ENCODE data around the gene MCM9.

The MCM9 gene

DNA sequence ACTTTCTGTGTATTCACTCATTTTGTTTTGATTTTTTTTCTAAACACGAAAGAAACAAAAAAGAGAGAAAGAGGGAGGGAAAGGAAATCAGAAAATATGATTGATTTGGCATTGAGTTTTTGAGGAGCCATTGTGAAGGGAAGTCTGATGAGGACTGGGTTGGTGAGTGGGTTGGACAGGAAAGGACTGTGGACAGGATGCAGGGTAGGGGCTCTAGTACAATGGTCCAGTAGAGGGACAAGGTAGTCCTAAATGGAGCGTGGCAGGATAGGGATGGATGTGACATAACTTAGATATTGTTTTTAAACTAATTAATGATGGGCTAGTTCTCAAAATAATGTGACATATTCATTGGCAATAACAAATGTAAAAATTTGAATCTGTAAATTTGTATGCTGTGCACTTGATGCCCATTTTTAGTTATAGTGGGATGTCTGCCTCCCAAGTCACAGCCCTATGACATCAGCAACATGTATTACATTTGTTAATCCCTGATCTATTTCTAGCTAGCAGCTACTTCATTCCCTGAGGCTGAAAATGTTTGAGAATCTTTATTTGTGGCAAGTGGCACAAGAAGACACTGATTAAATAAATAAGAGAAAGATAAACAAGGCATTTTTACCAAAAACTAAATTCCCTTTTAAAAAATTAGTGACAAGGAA lies 105.0 kb downstream of the MCM9 start:
- Histone ChIP-seq H2AFZ (ENCODE audit: low read length) (no peak overlapping the region), H3K9me3 (replicated peaks in 1 of 2; ENCODE audit: control insufficient read depth in 2 of 2, insufficient read depth in 1 of 2, low read depth in 1 of 2, low read length in 2 of 2) (no peaks in the 10 kb centered on the region), H3K36me3 (replicated peaks in 1 of 2; ENCODE audit: control insufficient read depth in 2 of 2, insufficient read depth in 2 of 2, low read length in 2 of 2) (peaks cover 4 to 42% of the 10 kb centered on the region in 2 donors), H3K18ac (ENCODE audit: low read length) (no peak overlapping the region), H3K4me3 (ENCODE audit: low read length in 2 of 2) (no peak overlapping the region), H2BK5ac (ENCODE audit: low read length) (no peak overlapping the region), H2BK12ac (ENCODE audit: low read length) (no peak overlapping the region), H4K8ac (ENCODE audit: low read depth, low read length) (no peak overlapping the region), H3K4ac (ENCODE audit: low read length) (no peak overlapping the region), H3K27me3 (ENCODE audit: control insufficient read depth in 3 of 3, insufficient read depth in 3 of 3, low read depth in 1 of 3, low read length in 3 of 3) (no peaks in the 10 kb centered on the region), H2BK15ac (ENCODE audit: low read length) (no peak overlapping the region), H2BK120ac (ENCODE audit: low read depth, low read length) (no peak overlapping the region), H3K79me1 (ENCODE audit: low read depth, low read length) (no peaks in the 10 kb centered on the region), H4K91ac (ENCODE audit: low read depth, low read length, poor library complexity) (no peak overlapping the region), H3K9ac (ENCODE audit: low read depth, low read length, poor library complexity) (no peak overlapping the region), H3K23ac (ENCODE audit: low read depth, low read length, poor library complexity) (no peak overlapping the region), H3K4me2 (ENCODE audit: insufficient read depth, low read length, poor library complexity, severe bottlenecking) (no peak overlapping the region), H3K4me1 (ENCODE audit: control insufficient read depth in 2 of 2, insufficient read depth in 1 of 2, low read depth in 1 of 2, low read length in 2 of 2) (peaks cover 0 to 2% of the 10 kb centered on the region in 2 donors), H3K14ac (ENCODE audit: low read length) (no peak overlapping the region), H2AK5ac (ENCODE audit: low read depth, low read length) (no peak overlapping the region), H3K27ac (replicated peaks; ENCODE audit: low read length) (no peak overlapping the region)
- no peak for DNase-seq (ENCODE audit: low spot score)
- no CpG with 5 or more reads among the region's 2 CpGs for WGBS, 2 donors (ENCODE audit: extremely low coverage in 2 of 2, insufficient read length in 2 of 2, insufficient replicate concordance in 1 of 2)

GRCh38 chr6:118826096-118826495 lies 108.9 kb downstream of the MCM9 start:
- no CpG with 5 or more reads among the region's 4 CpGs for WGBS, 2 donors (ENCODE audit: extremely low coverage in 2 of 2, insufficient read length in 2 of 2, insufficient replicate concordance in 1 of 2)
- Histone ChIP-seq H3K4ac (ENCODE audit: low read length) (no peak overlapping the region), H3K4me1 (ENCODE audit: control insufficient read depth in 2 of 2, insufficient read depth in 1 of 2, low read depth in 1 of 2, low read length in 2 of 2) (peaks cover 0 to 2% of the 10 kb centered on the region in 2 donors), H3K14ac (ENCODE audit: low read length) (no peak overlapping the region), H3K4me3 (ENCODE audit: low read length in 2 of 2) (no peak overlapping the region), H3K18ac (ENCODE audit: low read length) (no peak overlapping the region), H2BK120ac (ENCODE audit: low read depth, low read length) (no peak overlapping the region), H2BK15ac (ENCODE audit: low read length) (no peak overlapping the region), H3K23ac (ENCODE audit: low read depth, low read length, poor library complexity) (no peak overlapping the region), H3K4me2 (ENCODE audit: insufficient read depth, low read length, poor library complexity, severe bottlenecking) (no peak overlapping the region), H3K27me3 (ENCODE audit: control insufficient read depth in 3 of 3, insufficient read depth in 3 of 3, low read depth in 1 of 3, low read length in 3 of 3) (no peaks in the 10 kb centered on the region), H3K9ac (ENCODE audit: low read depth, low read length, poor library complexity) (no peak overlapping the region), H3K27ac (replicated peaks; ENCODE audit: low read length) (no peak overlapping the region), H2BK12ac (ENCODE audit: low read length) (no peak overlapping the region), H3K79me1 (ENCODE audit: low read depth, low read length) (peaks cover 1% of the 10 kb centered on the region), H2AK5ac (ENCODE audit: low read depth, low read length) (no peak overlapping the region), H3K36me3 (replicated peaks in 1 of 2; ENCODE audit: control insufficient read depth in 2 of 2, insufficient read depth in 2 of 2, low read length in 2 of 2) (peaks cover 9 to 70% of the 10 kb centered on the region in 2 donors), H2BK5ac (ENCODE audit: low read length) (no peak overlapping the region), H3K9me3 (replicated peaks in 1 of 2; ENCODE audit: control insufficient read depth in 2 of 2, insufficient read depth in 1 of 2, low read depth in 1 of 2, low read length in 2 of 2) (no peaks in the 10 kb centered on the region), H2AFZ (ENCODE audit: low read length) (no peak overlapping the region), H4K91ac (ENCODE audit: low read depth, low read length, poor library complexity) (no peak overlapping the region), H4K8ac (ENCODE audit: low read depth, low read length) (no peak overlapping the region)
- DNase-seq (ENCODE audit: low spot score), result no peak

GRCh38 chr6:118825661-118826060 lies 109.3 kb downstream of the MCM9 start:
- H2BK5ac ChIP-seq (ENCODE audit: low read length), result no peak overlapping the region
- no peak overlapping the region for H3K4ac ChIP-seq (ENCODE audit: low read length)
- peaks cover 9 to 70% of the 10 kb centered on the region in 2 donors for H3K36me3 ChIP-seq (replicated peaks in 1 of 2; ENCODE audit: control insufficient read depth in 2 of 2, insufficient read depth in 2 of 2, low read length in 2 of 2)
- no peak overlapping the region for H3K9ac ChIP-seq (ENCODE audit: low read depth, low read length, poor library complexity)
- no peak overlapping the region for H2AK5ac ChIP-seq (ENCODE audit: low read depth, low read length)
- no peak overlapping the region for H2AFZ ChIP-seq (ENCODE audit: low read length)
- H3K9me3 ChIP-seq (replicated peaks in 1 of 2; ENCODE audit: control insufficient read depth in 2 of 2, insufficient read depth in 1 of 2, low read depth in 1 of 2, low read length in 2 of 2), result no peaks in the 10 kb centered on the region
- no peak overlapping the region for H3K18ac ChIP-seq (ENCODE audit: low read length)
- no peak overlapping the region for H3K23ac ChIP-seq (ENCODE audit: low read depth, low read length, poor library complexity)
- no peaks in the 10 kb centered on the region for H3K27me3 ChIP-seq (ENCODE audit: control insufficient read depth in 3 of 3, insufficient read depth in 3 of 3, low read depth in 1 of 3, low read length in 3 of 3)
- peaks cover 0 to 2% of the 10 kb centered on the region in 2 donors for H3K4me1 ChIP-seq (ENCODE audit: control insufficient read depth in 2 of 2, insufficient read depth in 1 of 2, low read depth in 1 of 2, low read length in 2 of 2)
- WGBS, 2 donors (ENCODE audit: extremely low coverage in 2 of 2, insufficient read length in 2 of 2, insufficient replicate concordance in 1 of 2), result no CpG with 5 or more reads among the region's 4 CpGs
- H2BK15ac ChIP-seq (ENCODE audit: low read length), result no peak overlapping the region
- H3K14ac ChIP-seq (ENCODE audit: low read length), result no peak overlapping the region
- H3K79me1 ChIP-seq (ENCODE audit: low read depth, low read length), result peaks cover 1% of the 10 kb centered on the region
- no peak overlapping the region for H2BK12ac ChIP-seq (ENCODE audit: low read length)
- no peak overlapping the region for H4K8ac ChIP-seq (ENCODE audit: low read depth, low read length)
- H2BK120ac ChIP-seq (ENCODE audit: low read depth, low read length), result no peak overlapping the region
- no peak overlapping the region for H3K4me3 ChIP-seq (ENCODE audit: low read length in 2 of 2)
- H3K27ac ChIP-seq (replicated peaks; ENCODE audit: low read length), result no peak overlapping the region
- no peak overlapping the region for H4K91ac ChIP-seq (ENCODE audit: low read depth, low read length, poor library complexity)
- H3K4me2 ChIP-seq (ENCODE audit: insufficient read depth, low read length, poor library complexity, severe bottlenecking), result no peak overlapping the region
- no peak for DNase-seq (ENCODE audit: low spot score)

DNA sequence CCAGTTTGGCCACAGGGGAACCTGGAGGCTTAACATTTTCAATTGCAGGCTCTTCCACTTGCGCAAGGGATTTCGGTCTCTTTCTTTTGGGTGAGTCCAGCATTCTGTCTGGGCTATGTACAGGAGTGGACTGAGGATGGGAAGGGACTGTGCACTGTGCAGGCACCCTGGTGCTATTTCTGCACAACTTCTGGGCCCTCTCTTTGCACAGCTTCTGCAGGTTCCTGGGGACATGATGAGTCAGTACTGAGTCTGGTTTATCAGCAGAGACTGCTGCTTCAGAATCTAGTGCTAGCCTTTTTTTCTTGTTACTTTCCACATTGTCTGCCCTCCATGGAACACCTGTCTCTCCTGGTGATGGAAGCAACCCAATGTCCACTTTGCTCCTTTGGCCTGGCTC lies 119.5 kb downstream of the MCM9 start:
- H2BK15ac ChIP-seq (ENCODE audit: low read length), result no peak overlapping the region
- H4K91ac ChIP-seq (ENCODE audit: low read depth, low read length, poor library complexity), result no peak overlapping the region
- H3K27ac ChIP-seq (replicated peaks; ENCODE audit: low read length), result no peak overlapping the region
- H3K4me3 ChIP-seq (ENCODE audit: low read length in 2 of 2), result no peak overlapping the region
- no peak overlapping the region for H3K18ac ChIP-seq (ENCODE audit: low read length)
- no peak overlapping the region for H2AK5ac ChIP-seq (ENCODE audit: low read depth, low read length)
- H3K79me1 ChIP-seq (ENCODE audit: low read depth, low read length), result no peaks in the 10 kb centered on the region
- H3K27me3 ChIP-seq (ENCODE audit: control insufficient read depth in 3 of 3, insufficient read depth in 3 of 3, low read depth in 1 of 3, low read length in 3 of 3), result no peaks in the 10 kb centered on the region
- H3K9ac ChIP-seq (ENCODE audit: low read depth, low read length, poor library complexity), result no peak overlapping the region
- no peak overlapping the region for H2BK12ac ChIP-seq (ENCODE audit: low read length)
- H3K23ac ChIP-seq (ENCODE audit: low read depth, low read length, poor library complexity), result no peak overlapping the region
- no peak overlapping the region for H4K8ac ChIP-seq (ENCODE audit: low read depth, low read length)
- H3K4ac ChIP-seq (ENCODE audit: low read length), result no peak overlapping the region
- no peaks in the 10 kb centered on the region for H3K4me1 ChIP-seq (ENCODE audit: control insufficient read depth in 2 of 2, insufficient read depth in 1 of 2, low read depth in 1 of 2, low read length in 2 of 2)
- peaks cover 0 to 37% of the 10 kb centered on the region in 2 donors for H3K36me3 ChIP-seq (replicated peaks in 1 of 2; ENCODE audit: control insufficient read depth in 2 of 2, insufficient read depth in 2 of 2, low read length in 2 of 2)
- no peak overlapping the region for H2BK5ac ChIP-seq (ENCODE audit: low read length)
- no peak overlapping the region for H3K4me2 ChIP-seq (ENCODE audit: insufficient read depth, low read length, poor library complexity, severe bottlenecking)
- no peak overlapping the region for H2BK120ac ChIP-seq (ENCODE audit: low read depth, low read length)
- DNase-seq (ENCODE audit: low spot score), result no peak
- WGBS, 2 donors (ENCODE audit: extremely low coverage in 2 of 2, insufficient read length in 2 of 2, insufficient replicate concordance in 1 of 2), result no CpG with 5 or more reads among the region's 2 CpGs
- no peak overlapping the region for H3K14ac ChIP-seq (ENCODE audit: low read length)
- H2AFZ ChIP-seq (ENCODE audit: low read length), result no peak overlapping the region
- peaks cover 0 to 15% of the 10 kb centered on the region in 2 donors for H3K9me3 ChIP-seq (replicated peaks in 1 of 2; ENCODE audit: control insufficient read depth in 2 of 2, insufficient read depth in 1 of 2, low read depth in 1 of 2, low read length in 2 of 2)
